ENCODE data around the gene SLC22A5.

GRCh38 chr5:132425009-132425937, 55.8 kb downstream of the SLC22A5 start:
- no peak for TF ChIP-seq EZH2 (IDR thresholded peaks at IDR 0.05)
- no peak for TF ChIP-seq POLR2AphosphoS5 (IDR thresholded peaks at IDR 0.05; ENCODE audit: borderline replicate concordance, low read depth, low read length)
- no peak for TF ChIP-seq FOXP2 (optimal IDR thresholded peaks at IDR 0.05; ENCODE audit: control extremely low read depth, extremely low read length, insufficient read depth)

Data from SK-N-MC (cell line).